Raji (cell line): ENCODE data around the gene FUZ.

ENCODE experiments used
- POLR2A ChIP-seq: IDR thresholded peaks from 2 replicates; pipeline ENCODE4 v1.6.1; 2011; ENCODE audit warnings: low read depth, low read length, control low read depth; ENCODE audit not compliant: insufficient read depth

The FUZ gene

DNA sequence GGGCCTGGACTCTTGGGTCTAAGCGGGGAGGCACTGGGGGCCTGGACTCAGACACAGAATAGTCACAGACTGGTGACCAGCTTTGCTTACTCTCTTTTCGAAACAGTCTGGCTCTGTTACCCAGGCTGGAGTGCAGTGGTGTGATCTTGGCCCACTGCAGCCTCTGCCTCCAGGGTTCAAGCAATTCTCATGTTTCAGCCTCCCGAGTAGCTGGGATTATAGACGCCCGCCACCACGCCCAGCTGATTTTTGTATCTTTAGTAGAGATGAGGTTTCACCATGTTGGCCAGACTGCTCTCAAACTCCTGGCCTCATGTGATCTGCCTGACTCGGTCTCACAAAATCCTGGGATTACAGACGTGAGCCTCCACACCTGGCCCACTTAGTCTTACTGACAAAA is 16.1 kb upstream of the FUZ start:
- TF ChIP-seq POLR2A: no peak

DNA sequence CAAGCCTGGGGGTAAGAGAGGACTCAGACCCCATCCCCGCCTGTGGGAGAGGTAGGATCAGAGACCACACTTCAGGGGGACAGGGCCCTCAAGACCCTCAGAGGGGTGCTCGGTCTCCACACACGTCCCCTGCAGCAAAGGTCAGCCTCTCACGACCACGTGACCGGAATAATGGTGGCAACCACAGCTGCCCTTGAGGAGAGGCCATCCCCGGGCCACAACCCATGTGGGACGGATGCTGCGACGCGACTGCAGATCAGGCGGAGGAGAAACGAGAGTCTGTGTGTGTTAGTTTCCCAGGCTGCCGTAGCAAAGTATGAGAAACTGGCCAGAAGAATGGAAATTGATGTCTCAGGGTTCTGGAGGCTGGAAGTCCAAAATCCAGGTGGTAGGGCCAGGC is 13.9 kb upstream of the FUZ start:
- TF ChIP-seq POLR2A: no peak

DNA sequence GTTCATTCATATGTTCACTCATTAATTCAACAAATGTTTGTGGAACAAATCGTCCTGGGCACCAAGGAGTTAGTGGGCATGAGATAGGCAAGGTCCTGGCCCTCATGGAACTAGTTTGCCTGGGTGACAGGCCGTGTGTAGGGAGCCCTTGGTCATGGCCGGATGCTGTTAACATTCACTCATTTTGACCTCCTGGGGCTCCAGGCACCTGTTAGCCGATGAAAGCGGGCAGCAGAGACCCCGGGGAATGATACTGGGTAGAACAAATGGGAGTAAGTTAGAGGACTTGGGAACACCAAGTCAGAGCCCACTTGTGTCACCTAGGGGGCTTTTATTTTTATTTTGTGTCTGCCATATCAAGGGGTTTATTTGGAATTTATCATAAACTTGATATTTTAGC is 11.6 kb upstream of the FUZ start:
- no peak for TF ChIP-seq POLR2A

DNA sequence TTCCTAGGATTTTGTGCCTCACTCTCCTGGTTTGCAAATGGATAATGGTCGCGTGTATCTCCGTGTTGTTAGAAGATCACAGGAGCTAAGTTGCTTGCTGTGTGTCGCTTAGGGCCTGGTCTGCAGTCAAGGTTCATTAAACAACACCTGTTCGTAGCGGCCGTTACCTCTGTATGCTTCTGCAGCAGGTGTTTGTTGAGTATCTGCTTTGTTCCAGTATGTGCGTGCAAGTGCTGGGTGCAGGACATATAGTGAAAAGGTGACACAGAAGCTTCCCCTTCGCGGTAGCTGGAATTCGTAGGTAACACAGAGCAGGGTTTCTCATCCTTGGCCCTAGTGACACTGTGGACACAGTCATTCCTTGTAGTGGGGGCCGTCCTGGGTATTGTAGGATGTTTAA is 10.4 kb upstream of the FUZ start:
- no peak for TF ChIP-seq POLR2A

DNA sequence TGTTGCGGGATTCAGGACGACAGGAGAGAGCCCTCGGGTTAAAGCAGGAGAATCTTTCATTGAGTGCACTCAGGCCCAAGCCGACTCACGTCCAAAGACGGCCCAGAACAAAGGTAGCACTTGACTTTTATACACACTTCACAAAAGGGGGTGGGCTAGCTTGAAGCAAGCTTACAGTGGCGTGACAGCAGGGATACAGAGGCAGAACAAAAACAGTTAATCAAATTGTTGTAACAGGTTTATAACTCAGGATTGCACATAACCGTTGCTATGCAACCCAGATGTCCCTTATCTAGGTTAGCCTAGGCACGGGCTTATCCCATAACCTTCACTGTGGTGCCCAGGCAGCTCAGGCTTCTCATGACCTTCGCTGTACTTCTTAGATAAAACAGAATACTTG is 7.0 kb upstream of the FUZ start:
- TF ChIP-seq POLR2A: no peak

DNA sequence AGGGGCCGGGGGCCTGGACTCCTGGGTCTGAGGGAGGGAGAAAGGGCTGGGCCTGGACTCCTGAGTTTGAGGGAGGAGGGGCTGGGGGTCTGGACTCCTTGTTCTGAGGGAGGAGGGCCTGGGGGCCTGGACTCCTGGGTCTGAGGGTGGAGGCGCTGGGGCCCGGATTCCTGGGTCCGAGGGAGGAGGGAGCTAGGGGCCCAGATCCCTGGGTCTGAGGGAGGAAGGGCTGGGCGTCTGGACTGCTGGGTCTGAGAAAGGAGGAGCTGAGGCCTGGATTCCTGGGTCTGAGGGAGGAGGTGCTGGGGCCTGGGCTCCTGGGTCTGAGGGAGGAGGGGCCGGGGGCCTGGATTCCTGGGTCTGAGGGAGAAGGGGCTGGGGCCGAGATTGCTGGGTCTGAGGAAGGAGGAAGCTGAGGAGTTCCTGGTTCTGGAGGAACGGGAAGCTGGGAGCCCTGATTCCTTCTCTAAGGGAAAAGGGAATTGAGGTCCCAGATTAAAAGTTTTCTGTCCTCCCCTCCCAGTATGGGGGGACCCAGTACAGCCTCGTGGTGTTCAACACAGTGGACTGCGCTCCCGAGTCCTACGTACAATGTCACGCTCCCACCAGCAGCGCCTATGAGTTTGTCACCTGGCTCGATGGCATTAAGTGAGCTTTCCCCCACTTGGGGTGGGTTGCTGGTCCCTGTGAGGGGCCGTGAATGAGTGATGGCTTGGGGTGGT is 5.7 kb upstream of the FUZ start:
- no peak for TF ChIP-seq POLR2A

DNA sequence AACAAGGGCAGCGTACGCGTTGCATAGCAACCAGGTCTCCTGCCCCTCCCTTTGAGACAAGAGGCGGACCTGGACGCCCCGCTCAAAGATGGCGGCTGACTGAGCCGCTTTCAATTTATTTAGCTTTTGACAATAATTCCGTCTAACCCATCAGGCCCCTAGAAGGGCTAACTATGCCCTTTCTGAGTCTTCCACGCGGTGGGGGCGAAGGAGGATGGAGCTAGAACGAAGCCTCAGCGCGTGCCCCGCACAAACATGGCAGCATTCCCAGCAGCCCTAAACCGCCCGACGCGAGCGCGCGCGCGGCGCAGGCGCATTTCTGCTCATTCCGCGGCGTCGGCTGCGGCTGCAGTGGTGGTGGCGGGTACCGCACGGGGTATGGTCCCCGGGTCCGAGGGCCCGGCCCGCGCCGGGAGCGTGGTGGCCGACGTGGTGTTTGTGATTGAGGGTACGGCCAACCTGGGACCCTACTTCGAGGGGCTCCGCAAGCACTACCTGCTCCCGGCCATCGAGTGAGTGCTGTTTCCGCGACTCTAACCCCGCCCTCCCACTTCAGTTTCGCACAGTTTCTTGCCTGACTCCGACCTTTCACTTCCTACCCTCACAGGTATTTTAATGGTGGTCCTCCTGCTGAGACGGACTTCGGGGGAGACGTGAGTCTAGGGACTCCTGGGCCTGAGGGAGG is 5.0 kb upstream of the FUZ start, which contains the start of gene MED25:
Gene MED25, plus strand, starts transcription at position 326 of the 685 bp plus-strand sequence. Its CDS starts 53 bp downstream, at position 379.
- peak; percentile 96 for TF ChIP-seq POLR2A

DNA sequence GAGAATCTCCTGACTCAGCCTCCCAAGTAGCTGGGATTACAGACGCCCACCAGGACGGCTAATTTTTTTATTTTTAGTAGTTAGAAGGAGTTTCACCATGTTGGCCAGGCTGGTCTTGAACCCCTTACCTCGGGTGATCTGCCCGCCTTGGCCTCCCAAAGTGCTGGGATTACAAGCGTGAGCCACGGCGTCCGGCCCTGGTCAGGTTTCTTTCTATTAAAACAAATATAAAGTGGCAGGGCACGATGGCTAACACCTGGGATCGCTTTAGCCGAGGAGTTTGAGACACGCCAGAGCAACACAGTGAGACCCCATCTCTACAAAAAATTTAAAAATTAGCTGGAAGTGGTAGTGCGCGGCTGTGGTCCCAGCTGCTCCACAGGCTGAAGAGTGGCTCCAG is 3.5 kb upstream of the FUZ start:
- no peak for TF ChIP-seq POLR2A

DNA sequence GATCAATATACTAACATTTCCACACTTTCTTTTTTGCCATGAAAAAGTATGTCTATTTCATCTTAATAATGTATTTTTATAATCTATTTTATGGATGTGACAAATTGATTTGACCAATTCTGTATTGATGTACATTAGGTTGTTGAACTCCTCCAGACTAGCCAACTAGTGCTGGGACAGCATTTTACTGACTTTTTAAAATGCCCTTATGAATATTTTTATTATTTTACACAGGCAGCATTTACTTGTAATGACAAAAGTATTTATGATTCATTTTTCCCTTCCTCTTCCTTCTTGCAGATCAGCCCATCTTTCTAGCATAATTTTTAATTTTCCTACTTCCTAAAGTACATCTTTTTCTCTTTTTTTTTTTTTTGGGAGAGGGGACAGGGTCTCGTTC is 918 bp upstream of the FUZ start:
- no peak for TF ChIP-seq POLR2A

DNA sequence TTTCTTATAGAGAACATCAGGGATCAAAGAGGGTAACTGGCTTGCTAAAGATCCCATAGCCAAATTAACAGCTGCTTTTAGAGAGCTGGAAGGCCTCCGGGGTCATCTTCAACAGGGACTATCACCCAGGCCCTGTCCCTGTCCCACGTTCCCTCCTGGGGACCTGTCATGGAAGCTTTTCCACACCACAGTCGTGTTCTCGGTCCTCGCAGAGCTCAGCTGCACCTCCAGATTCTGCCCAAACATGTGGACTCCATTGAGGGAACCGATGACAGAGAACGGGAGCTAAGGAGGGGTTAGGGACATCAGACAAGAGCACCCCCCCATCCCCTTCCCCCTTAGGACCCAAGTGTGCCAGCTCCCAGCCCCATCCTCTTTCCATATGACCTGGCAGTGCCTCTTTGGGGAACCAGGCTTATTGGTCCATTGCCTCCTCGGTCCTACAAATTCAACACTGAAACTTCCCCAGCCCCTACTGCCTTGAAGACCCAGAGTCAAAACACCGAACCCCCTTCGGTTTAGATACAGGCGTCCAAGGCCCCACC is 568 bp downstream of the FUZ start:
- no peak for TF ChIP-seq POLR2A

DNA sequence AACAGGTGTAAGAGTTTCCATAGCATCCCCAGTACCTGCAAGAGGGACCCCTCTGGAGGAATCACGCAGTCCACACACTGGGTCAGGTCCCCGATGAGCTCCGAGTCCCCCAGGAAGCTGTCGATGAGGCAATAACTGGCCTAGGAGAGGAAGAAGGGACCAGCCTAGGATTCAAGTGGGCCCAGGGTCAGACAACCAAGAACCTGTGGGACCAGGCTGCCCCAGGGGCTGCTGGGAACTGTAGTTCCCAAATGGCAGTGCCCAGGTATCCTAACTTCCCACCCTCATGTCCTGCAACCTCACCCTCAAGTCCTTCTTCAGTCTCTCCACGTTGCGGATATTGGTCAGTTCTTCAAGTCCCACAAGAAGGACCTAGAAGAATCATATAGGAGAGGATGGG is 1.8 kb downstream of the FUZ start:
- TF ChIP-seq POLR2A: no peak

DNA sequence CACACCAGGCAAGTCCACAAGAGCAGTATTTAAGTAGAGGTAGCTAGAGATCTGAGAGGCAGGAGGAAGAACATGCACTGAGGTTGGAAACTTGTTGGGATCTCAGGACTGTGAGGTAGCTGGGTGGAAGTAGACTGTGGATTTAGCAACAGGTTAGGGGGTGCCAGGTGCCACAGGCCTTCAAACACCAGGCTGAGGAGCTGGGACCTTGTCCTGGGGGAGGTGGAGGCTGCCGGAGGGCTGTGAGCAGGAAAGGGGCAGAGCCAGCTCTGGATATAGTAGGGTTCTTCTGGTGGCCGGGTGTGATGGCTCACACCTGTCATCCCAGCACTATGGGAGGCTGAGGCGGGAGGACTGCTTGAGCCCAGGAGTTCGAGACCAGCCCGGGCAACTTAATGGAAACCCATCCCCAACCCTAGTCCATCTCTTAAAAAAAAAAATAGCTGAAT is 3.1 kb downstream of the FUZ start:
- TF ChIP-seq POLR2A: no peak

DNA sequence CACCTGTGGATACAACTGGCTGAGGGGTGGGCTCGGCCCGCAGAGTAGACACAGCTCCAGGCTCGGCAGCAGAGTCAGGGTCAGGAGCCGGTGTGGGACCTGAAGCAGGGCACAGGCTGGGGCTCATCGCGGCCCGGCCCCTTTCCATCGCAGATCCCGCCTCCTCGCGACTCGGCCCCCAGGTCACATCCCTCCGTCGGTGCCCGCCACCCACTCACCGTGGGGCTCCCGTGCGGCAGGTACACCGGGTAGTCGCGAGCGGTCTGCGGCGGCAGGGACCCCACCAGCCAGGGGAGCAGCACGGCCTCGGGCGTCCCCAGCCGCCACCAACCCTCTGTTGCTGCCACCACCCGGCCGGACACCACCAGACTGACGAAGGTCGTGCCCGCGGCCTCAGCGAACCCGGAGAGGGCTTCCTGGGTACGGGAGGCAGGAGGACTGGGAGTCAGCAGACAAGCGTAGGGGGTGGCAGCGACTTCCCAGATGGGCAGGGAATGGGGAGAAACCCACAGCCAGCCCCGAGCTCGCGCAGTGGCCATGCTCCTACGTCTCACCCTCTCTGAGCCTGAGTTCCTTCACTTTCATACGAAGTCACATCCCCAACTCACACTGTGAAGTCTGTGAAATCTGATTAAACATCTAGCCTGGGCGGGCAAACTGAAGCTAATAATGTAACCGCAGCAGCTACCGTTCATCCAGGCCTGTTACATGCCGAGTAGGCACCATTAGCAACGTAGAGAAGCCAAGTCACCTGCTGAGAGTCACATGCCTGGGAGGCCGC is 3.7 kb downstream of the FUZ start:
- no peak for TF ChIP-seq POLR2A

DNA sequence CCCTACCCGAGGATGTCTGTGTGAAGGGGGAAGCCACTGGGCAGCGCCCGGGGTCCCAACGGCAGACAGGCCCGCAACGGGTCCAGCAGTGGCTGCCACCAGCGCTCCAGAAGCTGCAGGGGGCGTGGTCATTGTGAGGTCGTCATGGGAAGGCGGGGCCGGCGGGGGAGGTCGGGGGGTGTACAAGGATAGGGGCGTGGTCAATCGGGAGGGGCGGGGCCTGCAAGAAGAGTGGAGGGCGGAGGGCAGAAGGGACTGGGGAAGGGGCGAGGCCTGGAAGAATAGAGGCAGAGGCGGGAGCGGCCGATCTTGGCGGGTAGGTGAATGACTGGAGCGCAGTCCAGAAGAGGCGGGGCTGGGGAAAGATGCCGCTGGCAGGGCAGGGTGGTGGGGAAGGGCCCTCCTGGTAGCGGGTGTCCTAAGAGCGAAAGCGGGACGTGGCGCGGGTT is 4.4 kb downstream of the FUZ start:
- no peak for TF ChIP-seq POLR2A

DNA sequence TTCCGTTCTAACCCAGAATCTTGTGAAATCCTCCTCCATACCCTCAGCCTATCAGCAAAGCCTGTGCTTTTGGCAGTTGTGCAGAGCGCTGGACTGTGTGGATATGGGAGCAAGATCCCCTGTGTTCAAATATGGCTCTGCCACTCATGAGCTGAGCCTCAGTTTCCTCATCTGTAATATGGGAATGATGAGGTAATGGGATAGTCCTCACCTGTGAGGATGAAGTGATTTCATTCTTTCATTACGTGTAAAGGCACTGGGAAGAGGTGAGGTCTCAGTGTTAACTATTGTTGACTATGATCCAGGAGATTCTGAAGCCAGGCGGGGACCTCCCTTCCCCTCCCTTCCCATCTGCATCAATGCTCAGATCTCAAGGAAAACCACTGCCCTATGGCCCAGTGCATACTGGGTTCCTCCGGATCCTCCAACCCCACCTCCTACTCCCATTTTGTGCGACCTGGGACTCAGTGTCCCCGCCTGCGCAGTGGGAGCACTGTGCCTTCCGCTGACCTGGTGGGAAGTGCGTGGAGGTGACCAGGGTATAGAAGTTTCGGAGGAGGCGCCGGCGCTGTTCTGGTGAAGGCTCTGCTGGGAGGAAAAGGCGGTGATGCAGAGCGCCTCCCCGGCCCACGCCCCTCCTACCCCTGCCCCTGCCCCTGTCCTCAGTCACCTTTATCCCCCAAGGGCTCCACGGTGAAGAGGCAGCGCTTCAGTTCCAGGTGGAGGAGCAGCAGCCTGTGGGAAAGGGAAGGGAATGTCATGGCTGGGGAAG is 5.0 kb downstream of the FUZ start:
- no peak for TF ChIP-seq POLR2A
